GM12801 (cell line): Measurements from ENCODE around the gene BAAT.

Source experiments
- TF ChIP-seq, protein P1 (sequence below): IDR thresholded peaks from one replicate; pipeline ENCODE4 v1.5.1; 2011; ENCODE audit warnings: control low read depth; ENCODE audit not compliant: insufficient read length; ENCODE audit errors: extremely low read depth

The BAAT gene

DNA sequence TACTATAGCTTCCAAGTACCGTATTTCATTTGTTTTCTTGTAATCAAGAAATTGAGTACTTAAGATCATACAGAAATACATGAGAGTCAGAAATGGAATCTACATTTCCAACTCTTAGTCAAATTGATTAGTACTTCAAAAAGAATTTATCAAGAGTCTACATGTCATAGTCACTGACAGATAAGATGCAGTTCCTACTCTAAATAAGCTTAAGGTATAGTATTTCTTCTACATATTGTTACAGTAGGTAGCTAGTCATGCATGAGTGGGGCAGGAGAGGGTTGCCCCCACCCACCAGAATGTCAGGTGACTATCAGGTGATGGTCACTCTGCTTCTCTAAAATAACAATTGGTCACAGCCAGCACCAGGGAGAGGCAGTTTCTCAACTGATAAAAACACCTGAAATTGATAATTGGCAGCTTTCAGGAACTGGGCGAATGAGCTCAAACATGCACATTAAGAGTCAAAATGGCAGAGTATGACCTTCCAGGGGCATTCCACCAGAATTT lies 2.9 kb downstream of the BAAT start:
- TF ChIP-seq, protein P1, sequence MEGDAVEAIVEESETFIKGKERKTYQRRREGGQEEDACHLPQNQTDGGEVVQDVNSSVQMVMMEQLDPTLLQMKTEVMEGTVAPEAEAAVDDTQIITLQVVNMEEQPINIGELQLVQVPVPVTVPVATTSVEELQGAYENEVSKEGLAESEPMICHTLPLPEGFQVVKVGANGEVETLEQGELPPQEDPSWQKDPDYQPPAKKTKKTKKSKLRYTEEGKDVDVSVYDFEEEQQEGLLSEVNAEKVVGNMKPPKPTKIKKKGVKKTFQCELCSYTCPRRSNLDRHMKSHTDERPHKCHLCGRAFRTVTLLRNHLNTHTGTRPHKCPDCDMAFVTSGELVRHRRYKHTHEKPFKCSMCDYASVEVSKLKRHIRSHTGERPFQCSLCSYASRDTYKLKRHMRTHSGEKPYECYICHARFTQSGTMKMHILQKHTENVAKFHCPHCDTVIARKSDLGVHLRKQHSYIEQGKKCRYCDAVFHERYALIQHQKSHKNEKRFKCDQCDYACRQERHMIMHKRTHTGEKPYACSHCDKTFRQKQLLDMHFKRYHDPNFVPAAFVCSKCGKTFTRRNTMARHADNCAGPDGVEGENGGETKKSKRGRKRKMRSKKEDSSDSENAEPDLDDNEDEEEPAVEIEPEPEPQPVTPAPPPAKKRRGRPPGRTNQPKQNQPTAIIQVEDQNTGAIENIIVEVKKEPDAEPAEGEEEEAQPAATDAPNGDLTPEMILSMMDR, result no peak

- TF ChIP-seq, protein P1, result no peak
These were observed 3.7 kb downstream of the BAAT start for GRCh38 chr9:101381118-101381517.

GRCh38 chr9:101380295-101380694 lies 4.5 kb downstream of the BAAT start:
- TF ChIP-seq, protein P1, result no peak

DNA sequence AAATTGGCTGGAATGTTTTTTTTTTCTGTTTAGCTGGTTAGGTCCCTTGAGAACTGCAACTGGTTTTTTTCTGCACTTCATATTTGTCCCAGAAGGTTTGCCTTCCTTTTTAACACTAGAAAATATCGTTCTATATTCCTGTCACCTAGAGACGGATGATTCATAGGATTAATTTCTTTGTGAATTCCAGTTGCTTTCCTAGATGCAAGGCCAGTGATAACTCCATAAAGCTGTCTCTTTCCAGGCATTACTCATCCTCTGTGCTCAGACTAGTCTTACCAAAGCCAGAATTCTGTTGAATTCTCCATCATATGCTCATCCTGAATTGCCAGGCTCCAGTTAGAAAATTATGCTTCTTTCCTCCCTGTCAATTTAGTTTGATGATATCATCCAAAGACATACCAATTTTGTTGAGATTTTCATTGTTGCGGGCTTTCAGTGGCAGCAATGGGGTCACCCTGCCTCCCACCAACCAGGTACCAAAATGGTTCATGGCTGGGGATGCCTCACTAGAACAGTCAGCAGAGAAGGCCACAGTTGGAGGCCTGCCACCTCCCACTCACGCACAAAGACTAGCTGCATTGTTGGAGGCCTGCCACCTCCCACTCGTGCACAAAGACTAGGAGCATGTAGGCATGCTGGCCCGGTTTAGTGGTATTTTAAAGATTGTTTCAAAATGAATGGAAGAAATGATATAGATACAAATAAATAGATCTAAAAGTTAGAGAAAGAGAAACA lies 8.5 kb downstream of the BAAT start:
- TF ChIP-seq, protein P1, result no peak

DNA sequence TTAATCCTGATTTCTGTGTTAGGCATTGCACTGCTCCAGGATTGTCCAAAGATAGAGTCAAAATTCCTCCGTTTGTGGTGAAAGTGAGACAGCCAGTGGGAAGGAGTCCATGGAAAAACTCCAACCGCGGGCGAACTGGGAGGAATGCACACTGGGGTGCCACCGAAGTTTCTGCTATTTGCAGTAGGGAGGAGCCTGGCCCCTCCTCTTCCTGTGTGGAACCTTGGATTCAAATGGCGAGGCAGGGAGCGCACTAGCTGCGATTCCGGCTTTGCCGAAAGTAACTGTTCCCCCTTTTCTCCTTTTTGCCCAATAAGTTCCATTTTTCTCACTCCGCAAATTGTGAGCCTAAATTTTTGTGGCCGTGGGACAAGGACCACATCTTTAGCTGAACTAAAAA lies 9.3 kb downstream of the BAAT start:
- TF ChIP-seq, protein P1, result no peak

- TF ChIP-seq, protein P1, result no peak
These were observed 12.3 kb downstream of the BAAT start for GRCh38 chr9:101372327-101373118.

DNA sequence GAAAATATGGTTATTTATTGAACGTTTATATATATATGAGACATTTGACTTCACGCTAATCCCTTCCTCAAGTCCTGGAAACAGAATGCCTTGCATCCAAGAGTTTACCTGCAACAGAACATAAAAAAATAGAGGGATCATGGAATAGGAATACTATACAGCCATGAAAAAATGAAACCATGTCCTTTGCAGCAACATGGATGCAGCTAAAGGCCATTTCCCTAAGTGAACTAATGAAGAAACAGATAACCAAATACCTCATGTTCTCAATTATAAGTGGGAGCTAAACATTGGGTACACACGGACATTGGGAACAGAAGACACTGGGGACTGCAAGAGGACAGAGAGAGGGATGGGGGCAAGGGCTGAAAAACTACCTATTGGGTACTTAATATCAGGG lies 13.0 kb downstream of the BAAT start:
- TF ChIP-seq, protein P1, result no peak
